ENCODE data around the gene SPATA46.

DNA sequence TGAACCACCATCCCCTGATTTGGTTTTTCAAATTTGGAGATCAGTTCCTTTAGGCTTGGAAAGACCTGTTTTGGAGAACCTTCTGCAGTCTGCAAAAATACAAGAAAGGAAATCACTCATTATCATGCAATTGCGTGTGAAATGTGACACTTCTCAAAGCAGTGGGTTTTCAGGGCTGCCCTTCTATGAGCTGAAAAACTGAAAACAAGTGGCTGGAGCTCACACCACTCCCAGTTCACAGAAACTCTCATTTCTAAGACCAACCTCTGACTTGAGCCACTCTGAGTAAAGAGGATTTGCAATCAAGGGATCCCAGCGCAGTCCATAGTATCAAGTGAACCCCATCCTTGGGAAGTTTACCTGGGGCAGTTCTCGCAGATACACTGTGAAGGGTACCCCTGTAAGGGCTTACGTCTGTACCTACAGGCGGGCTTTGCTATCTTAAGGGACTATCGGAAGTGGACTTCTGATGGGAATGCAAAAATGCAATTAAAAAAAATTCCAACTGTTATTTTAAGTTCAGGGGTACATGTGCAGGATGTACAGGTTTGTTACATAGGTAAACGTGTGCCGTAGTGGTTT is 22.4 kb upstream of the SPATA46 start:
- TF ChIP-seq CTCF (IDR thresholded peaks at IDR 0.05) (no peak), POLR2A (IDR thresholded peaks at IDR 0.05) (no peak)
